Parathyroid adenoma (tissue), 2 donors: Measurements from ENCODE around the gene ZSWIM1.

Source experiments
- H2AFZ ChIP-seq: fragments of 300-600 bp; sonication (generic); one replicate; pipeline ENCODE4 v1.7.0; 2017; ENCODE audit warnings: antibody characterized with exemption, mild to moderate bottlenecking
- H3K27ac ChIP-seq: fragments of 300-600 bp; sonication (generic); one replicate; pipeline ENCODE4 v1.7.0; 2017
- H3K27me3 ChIP-seq: fragments of 300-600 bp; sonication (generic); one replicate; pipeline ENCODE4 v1.7.0; 2017; ENCODE audit warnings: low read length; ENCODE audit not compliant: control insufficient read depth, insufficient read depth
- H3K36me3 ChIP-seq: fragments of 300-600 bp; sonication (generic); one replicate; pipeline ENCODE4 v1.7.0; 2017; ENCODE audit warnings: low read length; ENCODE audit not compliant: control insufficient read depth, insufficient read depth
- H3K4me1 ChIP-seq: fragments of 300-600 bp; sonication (generic); one replicate; pipeline ENCODE4 v1.7.0; 2017; ENCODE audit warnings: control low read depth
- H3K4me2 ChIP-seq: fragments of 300-600 bp; sonication (generic); one replicate; pipeline ENCODE4 v1.7.0; 2017; ENCODE audit warnings: low read length
- H3K4me3 ChIP-seq: fragments of 300-600 bp; sonication (generic); one replicate; pipeline ENCODE4 v1.7.0; 2017; ENCODE audit warnings: low read depth, low read length
- H3K79me2 ChIP-seq: fragments of 300-600 bp; sonication (generic); one replicate; pipeline ENCODE4 v1.7.0; 2017; ENCODE audit warnings: control low read depth
- H3K9ac ChIP-seq: fragments of 300-600 bp; sonication (generic); one replicate; pipeline ENCODE4 v1.7.0; 2017; ENCODE audit warnings: mild to moderate bottlenecking
- H3K9me3 ChIP-seq: fragments of 300-600 bp; sonication (generic); one replicate; pipeline ENCODE4 v1.7.0; 2017; ENCODE audit warnings: low read length; ENCODE audit not compliant: control insufficient read depth
- CTCF ChIP-seq: fragments of 300-600 bp; sonication (generic); IDR thresholded peaks from one replicate; pipeline ENCODE4 v1.7.0; 2017; ENCODE audit warnings: antibody characterized with exemption, mild to moderate bottlenecking
- donor health status: primary hyperparathyroidism.

Gene ZSWIM1

GRCh38 chr20:45909817-45910669 is 29.0 kb downstream of the ZSWIM1 start:
- Histone ChIP-seq H3K4me1 (peaks cover 8% of the 10 kb centered on the region), H3K36me3 (no peaks in the 10 kb centered on the region), H2AFZ (peak overlapping the region; percentile 94), H3K9me3 (no peaks in the 10 kb centered on the region), H3K27me3 (no peaks in the 10 kb centered on the region), H3K4me3 (no peak overlapping the region), H3K9ac (no peak overlapping the region), H3K4me2 (no peak overlapping the region), H3K27ac (peak overlapping the region; percentile 32), H3K79me2 (no peaks in the 10 kb centered on the region)
- TF ChIP-seq CTCF = no peak

- H3K27ac ChIP-seq = peak overlapping the region; percentile 32
- peak overlapping the region; percentile 25 for H3K4me3 ChIP-seq
- H3K4me2 ChIP-seq = peak overlapping the region; percentile 32
- H3K36me3 ChIP-seq = no peaks in the 10 kb centered on the region
- peak overlapping the region; percentile 94 for H2AFZ ChIP-seq
- H3K79me2 ChIP-seq = no peaks in the 10 kb centered on the region
- no peak overlapping the region for H3K9ac ChIP-seq
- no peaks in the 10 kb centered on the region for H3K27me3 ChIP-seq
- peaks cover 8% of the 10 kb centered on the region for H3K4me1 ChIP-seq
- TF ChIP-seq CTCF = no peak
- no peaks in the 10 kb centered on the region for H3K9me3 ChIP-seq
These were observed 29.9 kb downstream of the ZSWIM1 start for GRCh38 chr20:45910670-45911485.

GRCh38 chr20:45911486-45912343 is 30.7 kb downstream of the ZSWIM1 start, which contains the start of gene PLTP:
PLTP (minus strand) TSS chr20:45912155; CDS start chr20:45911452, 703 bp downstream.
- Histone ChIP-seq H3K4me3 (peak within 1 kb of the TSS; percentile 31), H2AFZ (peak within 1 kb of the TSS; percentile 94), H3K36me3 (no peaks in the 10 kb centered on the region), H3K9ac (peak within 1 kb of the TSS; percentile 22), H3K9me3 (no peaks in the 10 kb centered on the region), H3K27me3 (no peaks in the 10 kb centered on the region), H3K4me2 (peak within 1 kb of the TSS; percentile 32), H3K79me2 (no peaks in the 10 kb centered on the region), H3K4me1 (peaks cover 8% of the 10 kb centered on the region), H3K27ac (peak within 1 kb of the TSS; percentile 29)
- TF ChIP-seq CTCF = no peak

GRCh38 chr20:45912344-45912682 is 31.3 kb downstream of the ZSWIM1 start:
- no peaks in the 10 kb centered on the region for H3K27me3 ChIP-seq
- peak overlapping the region; percentile 22 for H3K9ac ChIP-seq
- no peak overlapping the region for H3K27ac ChIP-seq
- H2AFZ ChIP-seq = peak overlapping the region; percentile 94
- peak overlapping the region; percentile 32 for H3K4me2 ChIP-seq
- no peaks in the 10 kb centered on the region for H3K9me3 ChIP-seq
- H3K4me3 ChIP-seq = no peak overlapping the region
- no peaks in the 10 kb centered on the region for H3K79me2 ChIP-seq
- no peak for TF ChIP-seq CTCF
- H3K4me1 ChIP-seq = peaks cover 8% of the 10 kb centered on the region
- H3K36me3 ChIP-seq = no peaks in the 10 kb centered on the region
